Astrocyte of the cerebellum (primary cell): ENCODE data around the gene ZNF74.
"Not testable (repeated sequence)": the region's sequence is repeated elsewhere in the genome, so short reads cannot be mapped to it uniquely, and the experiment has no call there.

ENCODE experiments used
- DNase-seq: peaks from one replicate; pipeline ENCODE4 v3.0.0-alpha.2; 2011; ENCODE audit warnings: low read depth
- H3K4me3 ChIP-seq: 2 replicates; pipeline ENCODE4 v1.5.1; 2011; ENCODE audit warnings: mild to moderate bottlenecking, low read depth, low read length, moderate library complexity
- CTCF ChIP-seq: IDR thresholded peaks from 2 replicates; pipeline ENCODE4 v1.5.1; 2012; ENCODE audit warnings: low read length, low read depth, moderate library complexity, mild to moderate bottlenecking; ENCODE audit errors: missing control alignments
- in situ Hi-C: cut with HindIII; loops from 2 replicates; pipeline ENCODE4 v1.10.0; 2017; ENCODE audit warnings: low sequenced_read_pairs

The ZNF74 gene

GRCh38 chr22:20391222-20391621 lies 2.7 kb upstream of the ZNF74 start:
- in situ Hi-C loops = no loop called here
- H3K4me3 ChIP-seq = no peak overlapping the region
- DNase-seq = no peak
- TF ChIP-seq CTCF = no peak

DNA sequence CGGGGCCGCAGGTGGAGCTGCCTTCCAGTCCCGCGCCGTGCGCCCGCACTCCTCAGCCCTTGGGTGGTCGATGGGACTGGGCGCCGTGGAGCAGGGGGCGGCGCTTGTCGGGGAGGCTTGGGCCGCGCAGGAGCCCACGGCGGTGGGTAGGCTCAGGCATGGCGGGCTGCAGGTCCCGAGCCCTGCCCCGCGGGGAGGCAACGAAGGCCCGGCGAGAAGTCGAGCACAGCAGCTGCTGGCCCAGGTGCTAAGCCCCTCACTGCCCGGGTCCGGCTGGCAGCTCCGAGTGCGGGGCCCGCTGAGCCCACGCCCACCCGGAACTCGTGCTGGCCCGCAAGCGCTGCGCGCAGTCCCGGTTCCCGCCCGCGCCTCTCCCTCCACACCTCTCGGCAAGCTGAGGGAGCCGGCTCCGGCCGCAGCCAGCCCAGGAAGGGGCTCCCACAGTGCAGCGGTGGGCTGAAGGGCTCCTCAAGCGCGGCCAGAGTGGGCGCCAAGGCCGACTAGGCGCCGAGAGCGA lies 1.5 kb upstream of the ZNF74 start:
- DNase-seq, in situ Hi-C loops, H3K4me3 ChIP-seq: not testable (repeated sequence)

DNA sequence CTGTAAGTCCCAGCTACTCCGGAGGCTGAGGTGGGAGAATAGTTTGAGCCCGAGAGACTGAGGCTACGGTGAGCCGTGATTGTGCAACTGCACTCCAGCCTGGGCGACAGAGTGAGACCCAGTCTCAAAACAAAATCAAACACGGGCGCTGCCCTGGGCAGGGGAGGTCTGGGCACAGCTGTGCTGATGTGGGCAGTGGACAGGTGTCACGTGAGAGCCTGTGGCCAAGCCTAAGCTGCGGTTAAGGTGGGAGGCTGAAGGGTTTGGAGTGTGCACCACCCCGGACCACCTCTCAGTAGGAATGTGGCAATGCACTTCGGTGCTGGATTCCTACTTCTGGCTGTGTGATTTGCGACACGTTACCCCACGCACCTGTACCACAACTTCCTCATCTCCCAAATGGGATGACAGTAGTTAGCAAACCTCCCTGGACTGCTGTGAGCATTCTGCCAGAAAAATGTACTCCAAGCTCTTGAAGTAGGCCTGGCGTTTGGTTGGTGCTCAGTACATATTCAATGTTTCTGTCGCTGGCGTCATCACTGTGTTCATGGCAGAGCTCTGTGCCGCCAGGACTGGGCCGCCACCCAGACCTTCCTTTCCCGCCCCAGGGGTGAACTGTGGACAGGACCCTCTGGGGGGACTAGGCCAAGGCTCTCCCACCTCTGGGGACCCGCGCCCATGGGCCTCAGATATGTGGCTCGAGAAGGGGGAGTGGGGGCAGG lies 807 bp upstream of the ZNF74 start:
- no peak for DNase-seq
- TF ChIP-seq CTCF = no peak
- peak overlapping the region; percentile 83 for H3K4me3 ChIP-seq
- in situ Hi-C loops = no loop called here

- TF ChIP-seq CTCF = no peak
- in situ Hi-C loops = no loop called here
- DNase-seq = no peak
- H3K4me3 ChIP-seq = peak overlapping the region; percentile 83
These were observed 1.4 kb downstream of the ZNF74 start for GRCh38 chr22:20395181-20395906.

DNA sequence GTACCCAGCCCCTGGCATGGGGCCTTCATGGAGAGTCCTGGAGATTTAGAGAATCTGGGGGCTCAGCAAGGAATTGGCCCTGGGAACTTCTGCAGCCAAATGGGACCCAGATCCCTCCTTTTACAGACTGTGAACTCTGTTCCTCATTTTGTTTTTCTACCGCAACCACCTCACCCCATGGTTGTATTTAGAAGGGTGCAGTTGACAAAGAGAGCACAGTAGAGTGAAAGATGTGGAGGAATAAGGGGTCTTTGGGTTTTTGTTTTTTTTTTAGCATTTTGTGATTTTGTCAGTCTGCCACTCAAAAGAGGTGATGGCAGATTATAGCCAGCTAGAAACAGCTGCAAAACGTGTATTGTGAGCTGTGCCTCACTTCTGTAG lies 1.9 kb downstream of the ZNF74 start:
- TF ChIP-seq CTCF = no peak
- no peak for DNase-seq
- in situ Hi-C loops = no loop called here
- no peak overlapping the region for H3K4me3 ChIP-seq

DNA sequence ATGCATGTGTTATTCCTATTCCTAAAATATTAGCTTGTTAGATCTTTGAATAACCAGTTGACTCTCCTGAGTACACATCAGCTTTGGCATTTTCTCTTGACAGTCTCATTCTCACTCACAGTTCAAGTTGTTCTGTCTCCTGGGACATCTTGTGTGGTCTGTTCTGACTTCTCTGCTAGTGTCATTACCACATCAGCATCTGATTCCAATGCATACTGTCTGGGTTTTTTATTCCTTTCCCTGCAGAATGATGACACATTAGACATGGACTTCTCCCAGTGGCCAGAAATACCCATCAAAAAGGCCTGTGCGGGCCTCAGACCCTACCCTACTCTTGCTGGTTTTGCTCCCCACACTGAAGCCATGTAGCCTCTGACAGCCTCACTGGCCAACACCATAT lies 2.7 kb downstream of the ZNF74 start:
- no peak for TF ChIP-seq CTCF
- H3K4me3 ChIP-seq = no peak overlapping the region
- in situ Hi-C loops = no loop called here
- no peak for DNase-seq

DNA sequence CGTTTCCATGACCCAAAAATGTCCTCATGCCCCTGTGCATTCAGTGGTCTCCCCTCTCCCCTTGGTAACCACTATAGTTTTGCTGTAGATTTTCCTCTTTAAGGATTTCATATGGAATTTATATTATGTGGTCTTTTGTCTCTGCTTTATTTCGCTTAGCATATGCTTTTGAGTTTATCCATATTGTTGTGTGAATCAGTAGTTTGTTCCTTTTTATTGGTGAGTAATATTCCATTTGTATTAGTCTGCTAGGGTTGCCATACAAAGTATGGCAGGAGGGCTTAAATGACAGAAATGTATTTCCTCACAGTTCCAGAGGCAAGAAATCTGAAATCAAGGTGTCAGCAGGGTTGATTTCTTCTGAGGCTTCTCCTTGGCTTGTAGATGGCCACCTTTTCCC lies 3.5 kb downstream of the ZNF74 start:
- in situ Hi-C loops = no loop called here
- DNase-seq = no peak
- no peak overlapping the region for H3K4me3 ChIP-seq
- no peak for TF ChIP-seq CTCF
